H1 (cell line): ENCODE data around the gene NUB1. TPM values are rescaled to one million over a fixed set of nuclear protein-coding genes. Genes with fewer than 3 reads are reported as not detected.

Experiments used
- BACH1 ChIP-seq: IDR thresholded peaks from 2 replicates; pipeline ENCODE4 v1.6.1; 2012; ENCODE audit warnings: low read length, improper control_type of control experiment
- CHD2 ChIP-seq: IDR thresholded peaks from 2 replicates; pipeline ENCODE4 v1.6.1; 2012; ENCODE audit warnings: low read length, improper control_type of control experiment
- CREB1 ChIP-seq: IDR thresholded peaks from 2 replicates; pipeline ENCODE4 v1.6.1; 2012; ENCODE audit warnings: inconsistent platforms
- CTBP2 ChIP-seq: IDR thresholded peaks from 2 replicates; pipeline ENCODE4 v1.7.0; 2011; ENCODE audit warnings: borderline replicate concordance, mild to moderate bottlenecking, moderate library complexity, mixed read lengths, low read length; ENCODE audit not compliant: insufficient read depth, insufficient read length
- EP300 ChIP-seq, 2 experiments: IDR thresholded peaks; 1 replicate in 1 of 2; 2 replicates in 1 of 2; pipeline ENCODE4 v1.6.1; 2011 to 2012; ENCODE audit warnings: low read depth in 2 of 2, low read length in 2 of 2, mild to moderate bottlenecking in 2 of 2, borderline replicate concordance in 1 of 2, inconsistent platforms in 1 of 2, moderate library complexity in 1 of 2
- HDAC6 ChIP-seq: IDR thresholded peaks from one replicate; pipeline ENCODE4 v1.7.1; 2012; ENCODE audit warnings: low read depth, mild to moderate bottlenecking, inconsistent platforms, low read length, moderate library complexity
- KDM5A ChIP-seq: fragments of 200-600 bp; IDR thresholded peaks from 2 replicates; pipeline ENCODE4 v1.7.1; 2012; ENCODE audit warnings: mild to moderate bottlenecking, low read length, inconsistent platforms, mixed read lengths
- SIX5 ChIP-seq: IDR thresholded peaks from 2 replicates; pipeline ENCODE4 v1.6.1; 2011; ENCODE audit warnings: mild to moderate bottlenecking, low read depth, low read length
- polyA plus RNA-seq, 7 experiments: library from polyadenylated mRNA; depleted of rRNA in 3 of 7; stranded (reverse) in 5 of 7; unstranded in 2 of 7; fragments of >200 nt in 5 of 7; fragments of 200-250 nt in 2 of 7; gene quantifications; 1 replicate in 5 of 7; 2 replicates in 1 of 7; 4 replicates in 1 of 7; pipeline versions ENCODE4 v1.2.1 to v1.2.3, GENCODE V29; 2011 to 2013; ENCODE audit warnings: missing spikeins in 2 of 7, mixed read lengths in 2 of 7
- total RNA-seq: library from RNA; stranded (reverse); fragmentation: NEBNext Ultra II Directional; extraction: Animal tissue kit (Norgen Biotek cat#: 25700); gene quantifications from 2 replicates; pipeline ENCODE4 v1.2.1, GENCODE V29; 2021
- TF ChIP-seq, protein P1 (sequence below), 3 experiments: IDR thresholded peaks; 1 replicate in 2 of 3; 2 replicates in 1 of 3; pipeline versions ENCODE4 v1.5.1 to v1.6.1; 2011; ENCODE audit warnings: low read length in 3 of 3, mild to moderate bottlenecking in 3 of 3, inconsistent platforms in 2 of 3, low read depth in 1 of 3, moderate library complexity in 1 of 3; ENCODE audit not compliant: insufficient read depth in 1 of 3; ENCODE audit errors: control extremely low read depth in 1 of 3
- TF ChIP-seq, protein P2 (sequence below): IDR thresholded peaks from 2 replicates; pipeline ENCODE4 v1.6.1; 2012; ENCODE audit warnings: inconsistent platforms

Gene NUB1
- total and polyA plus RNA-seq, 2 of the 8 experiments (the other 6 are each of a cell fraction or from before 2014, with no cell fraction given) = 22.1 to 43.5 TPM

DNA sequence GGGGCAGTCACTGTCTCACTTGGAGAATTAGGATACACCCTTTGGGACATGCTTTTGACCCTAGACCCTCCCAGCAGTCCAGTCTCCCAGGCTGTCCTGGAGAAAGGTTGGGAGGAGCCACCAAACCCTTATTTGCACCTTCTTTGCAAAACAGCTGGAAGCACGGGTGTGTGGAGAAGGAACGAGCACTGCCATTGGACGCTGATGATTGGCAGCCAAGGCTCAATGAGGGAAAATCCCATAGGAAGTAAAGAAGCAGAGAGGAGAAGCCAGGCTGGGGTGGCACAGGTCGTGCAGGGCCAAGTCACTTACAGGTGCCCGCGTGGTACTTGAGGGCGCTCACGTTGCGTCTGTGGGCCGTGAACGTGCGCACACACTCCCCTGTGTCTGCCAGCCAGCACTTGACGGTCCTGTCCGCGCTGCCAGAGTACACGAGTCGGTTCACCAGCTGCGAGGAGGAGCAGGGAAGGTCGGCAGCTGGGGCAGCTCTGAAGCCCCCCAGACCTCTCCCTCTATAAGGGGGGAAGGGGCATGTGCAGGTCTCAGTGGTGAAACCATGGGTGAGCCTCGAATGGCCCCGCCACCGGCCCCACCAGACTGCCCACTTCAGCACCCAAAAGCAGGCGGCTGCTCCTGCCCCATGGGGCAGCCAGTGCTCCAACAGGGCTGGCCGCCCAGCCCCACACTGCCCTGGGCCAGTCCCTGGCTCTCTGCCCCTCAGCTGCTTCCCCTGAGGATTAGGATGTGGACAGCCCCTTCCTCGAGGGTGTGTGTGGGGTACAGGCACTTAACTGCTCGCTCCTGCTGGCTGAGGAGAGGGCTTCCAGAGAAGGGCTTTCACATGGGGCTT, 43.4 kb downstream of the NUB1 start (continued):
- no peak for TF ChIP-seq KDM5A
- TF ChIP-seq BACH1 = no peak
- TF ChIP-seq, protein P1, sequence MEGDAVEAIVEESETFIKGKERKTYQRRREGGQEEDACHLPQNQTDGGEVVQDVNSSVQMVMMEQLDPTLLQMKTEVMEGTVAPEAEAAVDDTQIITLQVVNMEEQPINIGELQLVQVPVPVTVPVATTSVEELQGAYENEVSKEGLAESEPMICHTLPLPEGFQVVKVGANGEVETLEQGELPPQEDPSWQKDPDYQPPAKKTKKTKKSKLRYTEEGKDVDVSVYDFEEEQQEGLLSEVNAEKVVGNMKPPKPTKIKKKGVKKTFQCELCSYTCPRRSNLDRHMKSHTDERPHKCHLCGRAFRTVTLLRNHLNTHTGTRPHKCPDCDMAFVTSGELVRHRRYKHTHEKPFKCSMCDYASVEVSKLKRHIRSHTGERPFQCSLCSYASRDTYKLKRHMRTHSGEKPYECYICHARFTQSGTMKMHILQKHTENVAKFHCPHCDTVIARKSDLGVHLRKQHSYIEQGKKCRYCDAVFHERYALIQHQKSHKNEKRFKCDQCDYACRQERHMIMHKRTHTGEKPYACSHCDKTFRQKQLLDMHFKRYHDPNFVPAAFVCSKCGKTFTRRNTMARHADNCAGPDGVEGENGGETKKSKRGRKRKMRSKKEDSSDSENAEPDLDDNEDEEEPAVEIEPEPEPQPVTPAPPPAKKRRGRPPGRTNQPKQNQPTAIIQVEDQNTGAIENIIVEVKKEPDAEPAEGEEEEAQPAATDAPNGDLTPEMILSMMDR (IDR thresholded peaks at IDR 0.05; ENCODE audit: control extremely low read depth in 1 of 3, insufficient read depth in 1 of 3, low read depth in 1 of 3, low read length in 3 of 3) = no peak
- TF ChIP-seq CREB1 = no peak
- TF ChIP-seq SIX5 = no peak
- TF ChIP-seq EP300 (IDR thresholded peaks at IDR 0.05; ENCODE audit: borderline replicate concordance in 1 of 2, low read depth in 2 of 2, low read length in 2 of 2) = no peak
- TF ChIP-seq CTBP2 = no peak
- TF ChIP-seq CHD2 = no peak
- no peak for TF ChIP-seq HDAC6
- TF ChIP-seq, protein P2, sequence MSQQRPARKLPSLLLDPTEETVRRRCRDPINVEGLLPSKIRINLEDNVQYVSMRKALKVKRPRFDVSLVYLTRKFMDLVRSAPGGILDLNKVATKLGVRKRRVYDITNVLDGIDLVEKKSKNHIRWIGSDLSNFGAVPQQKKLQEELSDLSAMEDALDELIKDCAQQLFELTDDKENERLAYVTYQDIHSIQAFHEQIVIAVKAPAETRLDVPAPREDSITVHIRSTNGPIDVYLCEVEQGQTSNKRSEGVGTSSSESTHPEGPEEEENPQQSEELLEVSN = no peak
- TF ChIP-seq, all 59 proteins: peak for 0
